Right kidney (tissue), 9 donors: ENCODE results near the gene RGMB.
"Not testable (repeated sequence)": the region's sequence is repeated elsewhere in the genome, so short reads cannot be mapped to it uniquely, and the experiment has no call there.

Experiments used
- DNase-seq: peaks from one replicate; pipeline ENCODE4 v3.0.0-alpha.2; 2016
- long read RNA-seq, 8 donors: transcript quantifications; one replicate each; lab custom pipeline, GENCODE V29; 2026

The RGMB gene
- long read RNA-seq, donor 1, full-length matches to known transcripts, result 6 of 6 reads
- long read RNA-seq, donor 1, partial matches to known transcripts, result 0 of 6 reads
- long read RNA-seq, donor 1, other reads (novel, unspliced or antisense), result 0 of 6 reads
- long read RNA-seq, donor 2, partial matches to known transcripts, result 0 of 1 reads
- long read RNA-seq, donor 2, other reads (novel, unspliced or antisense), result 0 of 1 reads
- long read RNA-seq, donor 3, partial matches to known transcripts, result 0 of 1 reads
- long read RNA-seq, donor 3, other reads (novel, unspliced or antisense), result 0 of 1 reads
- long read RNA-seq, donor 4, partial matches to known transcripts, result 0 of 2 reads
- long read RNA-seq, donor 4, other reads (novel, unspliced or antisense), result 0 of 2 reads
- long read RNA-seq, donor 5, partial matches to known transcripts, result 0 of 3 reads
- long read RNA-seq, donor 5, other reads (novel, unspliced or antisense), result 0 of 3 reads
- long read RNA-seq, donor 6, partial matches to known transcripts, result 0 of 3 reads
- long read RNA-seq, donor 6, other reads (novel, unspliced or antisense), result 0 of 3 reads
- long read RNA-seq, donor 7, partial matches to known transcripts, result 0 of 3 reads
- long read RNA-seq, donor 7, other reads (novel, unspliced or antisense), result 0 of 3 reads
- long read RNA-seq, donor 8, partial matches to known transcripts, result 0 of 2 reads
- long read RNA-seq, donor 8, other reads (novel, unspliced or antisense), result 0 of 2 reads

- peak; percentile 99 for DNase-seq
Measured at GRCh38 chr5:98773464-98774191, at the start of gene RGMB. Gene RGMB, plus strand, starts transcription at chr5:98773663. Its CDS starts 408 bp downstream, at chr5:98774071.

- DNase-seq, result no peak
Measured at GRCh38 chr5:98726258-98726657, 47.2 kb upstream of the RGMB start.

GRCh38 chr5:98727686-98728085 is 45.8 kb upstream of the RGMB start:
- no peak for DNase-seq

GRCh38 chr5:98734646-98735045 is 38.8 kb upstream of the RGMB start:
- DNase-seq, result no peak

GRCh38 chr5:98735806-98736507 is 37.5 kb upstream of the RGMB start:
- no peak for DNase-seq

GRCh38 chr5:98736753-98737152 is 36.7 kb upstream of the RGMB start:
- no peak for DNase-seq

GRCh38 chr5:98737441-98737840 is 36.0 kb upstream of the RGMB start:
- not testable (repeated sequence) for DNase-seq

- DNase-seq, result not testable (repeated sequence)
Measured at GRCh38 chr5:98738481-98739149, 34.8 kb upstream of the RGMB start.

- DNase-seq, result no peak
Measured at GRCh38 chr5:98741926-98742325, 31.5 kb upstream of the RGMB start.

- no peak for DNase-seq
Measured at GRCh38 chr5:98742396-98743073, 30.9 kb upstream of the RGMB start.

- not testable (repeated sequence) for DNase-seq
Measured at GRCh38 chr5:98748259-98748658, 25.2 kb upstream of the RGMB start.

GRCh38 chr5:98749046-98749445 is 24.4 kb upstream of the RGMB start:
- DNase-seq, result no peak

- no peak for DNase-seq
Measured at GRCh38 chr5:98750693-98751092, 22.8 kb upstream of the RGMB start.

- not testable (repeated sequence) for DNase-seq
Measured at GRCh38 chr5:98752331-98752730, 21.1 kb upstream of the RGMB start.

GRCh38 chr5:98752801-98753200 is 20.7 kb upstream of the RGMB start:
- not testable (repeated sequence) for DNase-seq

GRCh38 chr5:98753507-98753906 is 20.0 kb upstream of the RGMB start:
- DNase-seq, result no peak

- no peak for DNase-seq
Measured at GRCh38 chr5:98755406-98755805, 18.1 kb upstream of the RGMB start.

GRCh38 chr5:98757978-98758377 is 15.5 kb upstream of the RGMB start:
- DNase-seq, result no peak

- no peak for DNase-seq
Measured at GRCh38 chr5:98763001-98763630, 10.3 kb upstream of the RGMB start.

- DNase-seq, result no peak
Measured at GRCh38 chr5:98765815-98766214, 7.6 kb upstream of the RGMB start.

- DNase-seq, result no peak
Measured at GRCh38 chr5:98767581-98767980, 5.9 kb upstream of the RGMB start.
